IPS-NIHi7 (cell line): ENCODE results near the gene OPCML.

Experiments
- DNase-seq: peaks from one replicate; pipeline ENCODE4 v3.0.0; 2012; ENCODE audit warnings: mixed read lengths; ENCODE audit errors: extremely low spot score

The OPCML gene

GRCh38 chr11:133360860-133361688, 171.2 kb downstream of the OPCML start:
- no peak for DNase-seq

GRCh38 chr11:133355095-133355494, 177.2 kb downstream of the OPCML start:
- DNase-seq, result no peak

- no peak for DNase-seq
Observed at GRCh38 chr11:133354069-133354468, 178.2 kb downstream of the OPCML start.

- DNase-seq, result no peak
Observed at GRCh38 chr11:133350045-133350444, 182.3 kb downstream of the OPCML start.

GRCh38 chr11:133347988-133348387, 184.3 kb downstream of the OPCML start:
- DNase-seq, result no peak

- no peak for DNase-seq
Observed at GRCh38 chr11:133346137-133346536, 186.2 kb downstream of the OPCML start.

GRCh38 chr11:133343951-133344350, 188.3 kb downstream of the OPCML start:
- DNase-seq, result no peak

- DNase-seq, result no peak
Observed at GRCh38 chr11:133339495-133340140, 192.7 kb downstream of the OPCML start.

GRCh38 chr11:133338588-133338987, 193.7 kb downstream of the OPCML start:
- no peak for DNase-seq

- DNase-seq, result peak; percentile 45
Observed at GRCh38 chr11:133337951-133338418, 194.3 kb downstream of the OPCML start.

GRCh38 chr11:133337193-133337592, 195.1 kb downstream of the OPCML start:
- no peak for DNase-seq

- DNase-seq, result no peak
Observed at GRCh38 chr11:133331031-133331430, 201.3 kb downstream of the OPCML start.

GRCh38 chr11:133326849-133327248, 205.5 kb downstream of the OPCML start:
- DNase-seq, result no peak

GRCh38 chr11:133326332-133326731, 206.0 kb downstream of the OPCML start:
- DNase-seq, result no peak

GRCh38 chr11:133325711-133326110, 206.6 kb downstream of the OPCML start:
- no peak for DNase-seq

GRCh38 chr11:133323354-133323753, 208.9 kb downstream of the OPCML start:
- DNase-seq, result peak; percentile 47

GRCh38 chr11:133318221-133318620, 214.1 kb downstream of the OPCML start:
- peak; percentile 48 for DNase-seq

GRCh38 chr11:133311230-133311629, 221.1 kb downstream of the OPCML start:
- no peak for DNase-seq

- DNase-seq, result peak; percentile 33
Observed at GRCh38 chr11:133306019-133306418, 226.3 kb downstream of the OPCML start.

GRCh38 chr11:133305208-133305956, 226.9 kb downstream of the OPCML start:
- no peak for DNase-seq

GRCh38 chr11:133303262-133303661, 229.0 kb downstream of the OPCML start:
- DNase-seq, result no peak

GRCh38 chr11:133302056-133302455, 230.2 kb downstream of the OPCML start:
- DNase-seq, result no peak
